ENCODE results near the gene ZNF182. TPM values are rescaled to one million over a fixed set of nuclear protein-coding genes. Genes with fewer than 3 reads are reported as not detected.
"Not testable (repeated sequence)": the region's sequence is repeated elsewhere in the genome, so short reads cannot be mapped to it uniquely, and the experiment has no call there.

The ZNF182 gene
- total and polyA plus RNA-seq, 4 donors = 0.97 to 3.1 (median 2.2) TPM

DNA sequence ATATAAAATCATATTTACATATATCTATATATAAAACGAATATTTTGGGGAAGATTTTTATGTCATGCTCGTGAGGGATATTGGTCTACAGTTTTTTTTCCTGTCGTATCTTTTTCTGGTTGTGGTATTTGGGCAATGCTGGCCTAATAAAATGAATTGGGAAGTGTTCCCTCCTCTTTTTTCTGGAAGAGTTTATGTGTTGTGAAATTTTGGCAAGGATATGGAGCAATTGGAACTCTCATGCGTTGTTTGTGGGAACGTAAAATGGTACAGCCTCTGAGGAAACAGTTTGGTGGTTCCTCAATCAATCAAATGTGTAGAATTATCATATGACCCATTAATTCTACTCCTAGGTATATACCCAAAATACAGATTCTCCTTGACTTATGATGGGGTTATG lies 69.8 kb downstream of the ZNF182 start:
- no peak overlapping the region for H3K4me3 ChIP-seq (ENCODE audit: low read depth in 1 of 3, low read length in 3 of 3)
- 65% methylated on average over 5 of the region's 5 CpGs for WGBS
- no peak overlapping the region for H3K27ac ChIP-seq (ENCODE audit: low read depth in 1 of 2, low read length in 2 of 2)
- H3K4me1 ChIP-seq (ENCODE audit: control insufficient read depth in 4 of 4, insufficient read depth in 4 of 4, low read length in 3 of 4) = no peaks in the 10 kb centered on the region
- peaks cover 0 to 4% (median under 1%) of the 10 kb centered on the region in 4 donors for H3K9me3 ChIP-seq (ENCODE audit: control insufficient read depth in 4 of 4, low read length in 3 of 4)
- H3K27me3 ChIP-seq (ENCODE audit: control insufficient read depth in 4 of 4, insufficient read depth in 4 of 4, low read length in 3 of 4) = no peaks in the 10 kb centered on the region
- TF ChIP-seq, protein P1, sequence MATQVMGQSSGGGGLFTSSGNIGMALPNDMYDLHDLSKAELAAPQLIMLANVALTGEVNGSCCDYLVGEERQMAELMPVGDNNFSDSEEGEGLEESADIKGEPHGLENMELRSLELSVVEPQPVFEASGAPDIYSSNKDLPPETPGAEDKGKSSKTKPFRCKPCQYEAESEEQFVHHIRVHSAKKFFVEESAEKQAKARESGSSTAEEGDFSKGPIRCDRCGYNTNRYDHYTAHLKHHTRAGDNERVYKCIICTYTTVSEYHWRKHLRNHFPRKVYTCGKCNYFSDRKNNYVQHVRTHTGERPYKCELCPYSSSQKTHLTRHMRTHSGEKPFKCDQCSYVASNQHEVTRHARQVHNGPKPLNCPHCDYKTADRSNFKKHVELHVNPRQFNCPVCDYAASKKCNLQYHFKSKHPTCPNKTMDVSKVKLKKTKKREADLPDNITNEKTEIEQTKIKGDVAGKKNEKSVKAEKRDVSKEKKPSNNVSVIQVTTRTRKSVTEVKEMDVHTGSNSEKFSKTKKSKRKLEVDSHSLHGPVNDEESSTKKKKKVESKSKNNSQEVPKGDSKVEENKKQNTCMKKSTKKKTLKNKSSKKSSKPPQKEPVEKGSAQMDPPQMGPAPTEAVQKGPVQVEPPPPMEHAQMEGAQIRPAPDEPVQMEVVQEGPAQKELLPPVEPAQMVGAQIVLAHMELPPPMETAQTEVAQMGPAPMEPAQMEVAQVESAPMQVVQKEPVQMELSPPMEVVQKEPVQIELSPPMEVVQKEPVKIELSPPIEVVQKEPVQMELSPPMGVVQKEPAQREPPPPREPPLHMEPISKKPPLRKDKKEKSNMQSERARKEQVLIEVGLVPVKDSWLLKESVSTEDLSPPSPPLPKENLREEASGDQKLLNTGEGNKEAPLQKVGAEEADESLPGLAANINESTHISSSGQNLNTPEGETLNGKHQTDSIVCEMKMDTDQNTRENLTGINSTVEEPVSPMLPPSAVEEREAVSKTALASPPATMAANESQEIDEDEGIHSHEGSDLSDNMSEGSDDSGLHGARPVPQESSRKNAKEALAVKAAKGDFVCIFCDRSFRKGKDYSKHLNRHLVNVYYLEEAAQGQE (IDR thresholded peaks at IDR 0.05) = no peak
- TF ChIP-seq YY1 (IDR thresholded peaks at IDR 0.05) = no peak
- TF ChIP-seq RAD21 (IDR thresholded peaks at IDR 0.05) = no peak
- TF ChIP-seq, protein P2, sequence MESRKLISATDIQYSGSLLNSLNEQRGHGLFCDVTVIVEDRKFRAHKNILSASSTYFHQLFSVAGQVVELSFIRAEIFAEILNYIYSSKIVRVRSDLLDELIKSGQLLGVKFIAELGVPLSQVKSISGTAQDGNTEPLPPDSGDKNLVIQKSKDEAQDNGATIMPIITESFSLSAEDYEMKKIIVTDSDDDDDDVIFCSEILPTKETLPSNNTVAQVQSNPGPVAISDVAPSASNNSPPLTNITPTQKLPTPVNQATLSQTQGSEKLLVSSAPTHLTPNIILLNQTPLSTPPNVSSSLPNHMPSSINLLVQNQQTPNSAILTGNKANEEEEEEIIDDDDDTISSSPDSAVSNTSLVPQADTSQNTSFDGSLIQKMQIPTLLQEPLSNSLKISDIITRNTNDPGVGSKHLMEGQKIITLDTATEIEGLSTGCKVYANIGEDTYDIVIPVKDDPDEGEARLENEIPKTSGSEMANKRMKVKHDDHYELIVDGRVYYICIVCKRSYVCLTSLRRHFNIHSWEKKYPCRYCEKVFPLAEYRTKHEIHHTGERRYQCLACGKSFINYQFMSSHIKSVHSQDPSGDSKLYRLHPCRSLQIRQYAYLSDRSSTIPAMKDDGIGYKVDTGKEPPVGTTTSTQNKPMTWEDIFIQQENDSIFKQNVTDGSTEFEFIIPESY (IDR thresholded peaks at IDR 0.05) = no peak
- TF ChIP-seq EGR1 (IDR thresholded peaks at IDR 0.05; ENCODE audit: low read depth in 2 of 2) = no peak
- no peak for TF ChIP-seq FOXA2 (IDR thresholded peaks at IDR 0.05)
- no peak for TF ChIP-seq HNF4A (conservative IDR thresholded peaks at IDR 0.05)
- no peak for TF ChIP-seq TAF1 (conservative IDR thresholded peaks at IDR 0.05)
- TF ChIP-seq HNF4G (IDR thresholded peaks at IDR 0.05) = no peak
- no peak for TF ChIP-seq RXRA (IDR thresholded peaks at IDR 0.05)
- TF ChIP-seq, protein P3, sequence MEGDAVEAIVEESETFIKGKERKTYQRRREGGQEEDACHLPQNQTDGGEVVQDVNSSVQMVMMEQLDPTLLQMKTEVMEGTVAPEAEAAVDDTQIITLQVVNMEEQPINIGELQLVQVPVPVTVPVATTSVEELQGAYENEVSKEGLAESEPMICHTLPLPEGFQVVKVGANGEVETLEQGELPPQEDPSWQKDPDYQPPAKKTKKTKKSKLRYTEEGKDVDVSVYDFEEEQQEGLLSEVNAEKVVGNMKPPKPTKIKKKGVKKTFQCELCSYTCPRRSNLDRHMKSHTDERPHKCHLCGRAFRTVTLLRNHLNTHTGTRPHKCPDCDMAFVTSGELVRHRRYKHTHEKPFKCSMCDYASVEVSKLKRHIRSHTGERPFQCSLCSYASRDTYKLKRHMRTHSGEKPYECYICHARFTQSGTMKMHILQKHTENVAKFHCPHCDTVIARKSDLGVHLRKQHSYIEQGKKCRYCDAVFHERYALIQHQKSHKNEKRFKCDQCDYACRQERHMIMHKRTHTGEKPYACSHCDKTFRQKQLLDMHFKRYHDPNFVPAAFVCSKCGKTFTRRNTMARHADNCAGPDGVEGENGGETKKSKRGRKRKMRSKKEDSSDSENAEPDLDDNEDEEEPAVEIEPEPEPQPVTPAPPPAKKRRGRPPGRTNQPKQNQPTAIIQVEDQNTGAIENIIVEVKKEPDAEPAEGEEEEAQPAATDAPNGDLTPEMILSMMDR (IDR thresholded peaks at IDR 0.05; ENCODE audit: low read depth, low read length, missing input control) = no peak
- no peak for TF ChIP-seq NR2F2 (IDR thresholded peaks at IDR 0.05)
- no peak for TF ChIP-seq GABPA (IDR thresholded peaks at IDR 0.05 in 1 of 2, conservative IDR thresholded peaks at IDR 0.05 in 1 of 2)
- TF ChIP-seq FOXA1 (IDR thresholded peaks at IDR 0.05) = no peak
- TF ChIP-seq, protein P4, sequence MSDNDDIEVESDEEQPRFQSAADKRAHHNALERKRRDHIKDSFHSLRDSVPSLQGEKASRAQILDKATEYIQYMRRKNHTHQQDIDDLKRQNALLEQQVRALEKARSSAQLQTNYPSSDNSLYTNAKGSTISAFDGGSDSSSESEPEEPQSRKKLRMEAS (IDR thresholded peaks at IDR 0.05) = no peak
- H3K36me3 ChIP-seq (ENCODE audit: control insufficient read depth in 4 of 4, insufficient read depth in 3 of 4, low read depth in 1 of 4, low read length in 3 of 4) = no peaks in the 10 kb centered on the region
- H3K9ac ChIP-seq (ENCODE audit: low read depth in 1 of 2, low read length in 2 of 2) = no peak overlapping the region
- DNase-seq (ENCODE audit: low spot score) = no peak

DNA sequence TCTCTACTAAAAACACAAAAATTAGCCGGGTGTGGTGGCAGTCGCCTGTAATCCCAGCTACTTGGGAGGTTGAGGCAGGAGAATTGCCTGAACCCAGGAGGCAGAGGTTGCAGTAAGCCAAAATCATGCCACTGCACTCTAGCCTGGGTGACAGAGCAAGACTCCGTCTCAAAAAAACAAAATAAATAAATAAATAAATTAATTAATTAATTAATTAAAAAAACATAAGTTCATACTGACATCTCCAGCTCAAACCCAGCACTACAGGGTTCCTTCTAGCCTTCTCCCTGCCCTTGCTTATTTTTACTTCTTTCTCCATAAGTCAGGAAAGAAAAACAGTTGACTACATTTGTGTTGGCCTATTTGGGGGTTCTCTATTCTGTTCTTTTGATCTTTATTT lies 71.8 kb downstream of the ZNF182 start:
- not testable (repeated sequence) for DNase-seq (ENCODE audit: low spot score); H3K27me3 ChIP-seq (ENCODE audit: control insufficient read depth in 4 of 4, insufficient read depth in 4 of 4, low read length in 3 of 4); H3K9ac ChIP-seq (ENCODE audit: low read depth in 1 of 2, low read length in 2 of 2); H3K4me1 ChIP-seq (ENCODE audit: control insufficient read depth in 4 of 4, insufficient read depth in 4 of 4, low read length in 3 of 4); H3K27ac ChIP-seq (ENCODE audit: low read depth in 1 of 2, low read length in 2 of 2); H3K4me3 ChIP-seq (ENCODE audit: low read depth in 1 of 3, low read length in 3 of 3); H3K36me3 ChIP-seq (ENCODE audit: control insufficient read depth in 4 of 4, insufficient read depth in 3 of 4, low read depth in 1 of 4, low read length in 3 of 4); H3K9me3 ChIP-seq (ENCODE audit: control insufficient read depth in 4 of 4, low read length in 3 of 4)
- 92% methylated on average over 3 of the region's 3 CpGs for WGBS
